ENCODE measurements around the gene NBAS.

- TF ChIP-seq CTCF (IDR thresholded peaks at IDR 0.05; ENCODE audit: low read length) (no peak), EZH2 (IDR thresholded peaks at IDR 0.05; ENCODE audit: borderline replicate concordance, low read length) (no peak)
These were observed 3.2 kb downstream of the NBAS start for GRCh38 chr2:15557887-15558311.

Data from OCI-LY1 (cell line).